ENCODE data around the gene PSMB5. TPM values are rescaled to one million over a fixed set of nuclear protein-coding genes. Genes with fewer than 3 reads are reported as not detected.

The PSMB5 gene
- total and polyA plus RNA-seq, 2 of the 13 experiments (the other 11 are each of a cell fraction or from before 2014, with no cell fraction given): 705 to 871 TPM

- TF ChIP-seq ZNF740 (CRISPR knock-in tag; IDR thresholded peaks at IDR 0.05): 0 out of 2 replicates have a peak, but pooled peaks have one; percentile 13
- TF ChIP-seq CHD4 (IDR thresholded peaks at IDR 0.05; ENCODE audit: borderline replicate concordance, low read length): peak; percentile 82; the same call in 1 of the 2 replicates
- TF ChIP-seq ZNF33B (CRISPR knock-in tag; IDR thresholded peaks at IDR 0.05): peak; percentile 62; the same call in 1 of the 2 replicates
- TF ChIP-seq, protein P1, sequence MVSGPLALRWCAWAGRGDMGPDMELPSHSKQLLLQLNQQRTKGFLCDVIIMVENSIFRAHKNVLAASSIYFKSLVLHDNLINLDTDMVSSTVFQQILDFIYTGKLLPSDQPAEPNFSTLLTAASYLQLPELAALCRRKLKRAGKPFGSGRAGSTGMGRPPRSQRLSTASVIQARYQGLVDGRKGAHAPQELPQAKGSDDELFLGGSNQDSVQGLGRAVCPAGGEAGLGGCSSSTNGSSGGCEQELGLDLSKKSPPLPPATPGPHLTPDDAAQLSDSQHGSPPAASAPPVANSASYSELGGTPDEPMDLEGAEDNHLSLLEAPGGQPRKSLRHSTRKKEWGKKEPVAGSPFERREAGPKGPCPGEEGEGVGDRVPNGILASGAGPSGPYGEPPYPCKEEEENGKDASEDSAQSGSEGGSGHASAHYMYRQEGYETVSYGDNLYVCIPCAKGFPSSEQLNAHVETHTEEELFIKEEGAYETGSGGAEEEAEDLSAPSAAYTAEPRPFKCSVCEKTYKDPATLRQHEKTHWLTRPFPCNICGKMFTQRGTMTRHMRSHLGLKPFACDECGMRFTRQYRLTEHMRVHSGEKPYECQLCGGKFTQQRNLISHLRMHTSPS (CRISPR knock-in tag; IDR thresholded peaks at IDR 0.05; ENCODE audit: low read depth): 0 out of 2 replicates have a peak, but pooled peaks have one; percentile 10
- TF ChIP-seq WIZ (CRISPR knock-in tag; IDR thresholded peaks at IDR 0.05): 0 out of 2 replicates have a peak, but pooled peaks have one; percentile 5
- peak; percentile 15; the same call in 1 of the 2 replicates for TF ChIP-seq ZNF792 (CRISPR knock-in tag; IDR thresholded peaks at IDR 0.05)
- TF ChIP-seq, protein P2, sequence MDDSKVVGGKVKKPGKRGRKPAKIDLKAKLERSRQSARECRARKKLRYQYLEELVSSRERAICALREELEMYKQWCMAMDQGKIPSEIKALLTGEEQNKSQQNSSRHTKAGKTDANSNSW (CRISPR knock-in tag; IDR thresholded peaks at IDR 0.05; ENCODE audit: borderline replicate concordance): 0 out of 2 replicates have a peak, but pooled peaks have one; percentile 17
- TF ChIP-seq KLF12 (CRISPR knock-in tag; IDR thresholded peaks at IDR 0.05; ENCODE audit: borderline replicate concordance): no peak
- TF ChIP-seq ZNF282 (IDR thresholded peaks at IDR 0.05; ENCODE audit: partially characterized antibody): no peak
- TF ChIP-seq ZNF232 (CRISPR knock-in tag; IDR thresholded peaks at IDR 0.05; ENCODE audit: borderline replicate concordance): 0 out of 2 replicates have a peak, but pooled peaks have one; percentile 5
- peak; percentile 10; the same call in 1 of the 2 replicates for TF ChIP-seq ZNF614 (CRISPR knock-in tag; IDR thresholded peaks at IDR 0.05; ENCODE audit: borderline replicate concordance)
- peak; percentile 94 for TF ChIP-seq EHMT2 (IDR thresholded peaks at IDR 0.05; ENCODE audit: borderline replicate concordance, low read depth, low read length)
- TF ChIP-seq YY1 (IDR thresholded peaks at IDR 0.05; ENCODE audit: insufficient read depth, insufficient replicate concordance, low read depth, low read length): no peak
- 0 out of 2 replicates have a peak, but pooled peaks have one; percentile 2 for TF ChIP-seq ZNF335 (CRISPR knock-in tag; IDR thresholded peaks at IDR 0.05)
- TF ChIP-seq, protein P3, sequence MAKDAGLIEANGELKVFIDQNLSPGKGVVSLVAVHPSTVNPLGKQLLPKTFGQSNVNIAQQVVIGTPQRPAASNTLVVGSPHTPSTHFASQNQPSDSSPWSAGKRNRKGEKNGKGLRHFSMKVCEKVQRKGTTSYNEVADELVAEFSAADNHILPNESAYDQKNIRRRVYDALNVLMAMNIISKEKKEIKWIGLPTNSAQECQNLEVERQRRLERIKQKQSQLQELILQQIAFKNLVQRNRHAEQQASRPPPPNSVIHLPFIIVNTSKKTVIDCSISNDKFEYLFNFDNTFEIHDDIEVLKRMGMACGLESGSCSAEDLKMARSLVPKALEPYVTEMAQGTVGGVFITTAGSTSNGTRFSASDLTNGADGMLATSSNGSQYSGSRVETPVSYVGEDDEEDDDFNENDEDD (CRISPR knock-in tag; IDR thresholded peaks at IDR 0.05; ENCODE audit: borderline replicate concordance): 0 out of 2 replicates have a peak, but pooled peaks have one; percentile 11
- TF ChIP-seq SMAD9 (CRISPR knock-in tag; IDR thresholded peaks at IDR 0.05): peak; percentile 80; the same call in 1 of the 2 replicates
- TF ChIP-seq ZNF337 (CRISPR knock-in tag; IDR thresholded peaks at IDR 0.05; ENCODE audit: borderline replicate concordance, low read depth): peak; percentile 18; the same call in 1 of the 2 replicates
- TF ChIP-seq, protein P4, sequence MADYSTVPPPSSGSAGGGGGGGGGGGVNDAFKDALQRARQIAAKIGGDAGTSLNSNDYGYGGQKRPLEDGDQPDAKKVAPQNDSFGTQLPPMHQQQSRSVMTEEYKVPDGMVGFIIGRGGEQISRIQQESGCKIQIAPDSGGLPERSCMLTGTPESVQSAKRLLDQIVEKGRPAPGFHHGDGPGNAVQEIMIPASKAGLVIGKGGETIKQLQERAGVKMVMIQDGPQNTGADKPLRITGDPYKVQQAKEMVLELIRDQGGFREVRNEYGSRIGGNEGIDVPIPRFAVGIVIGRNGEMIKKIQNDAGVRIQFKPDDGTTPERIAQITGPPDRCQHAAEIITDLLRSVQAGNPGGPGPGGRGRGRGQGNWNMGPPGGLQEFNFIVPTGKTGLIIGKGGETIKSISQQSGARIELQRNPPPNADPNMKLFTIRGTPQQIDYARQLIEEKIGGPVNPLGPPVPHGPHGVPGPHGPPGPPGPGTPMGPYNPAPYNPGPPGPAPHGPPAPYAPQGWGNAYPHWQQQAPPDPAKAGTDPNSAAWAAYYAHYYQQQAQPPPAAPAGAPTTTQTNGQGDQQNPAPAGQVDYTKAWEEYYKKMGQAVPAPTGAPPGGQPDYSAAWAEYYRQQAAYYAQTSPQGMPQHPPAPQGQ (CRISPR knock-in tag; IDR thresholded peaks at IDR 0.05; ENCODE audit: borderline replicate concordance): peak; percentile 88; the same call in 1 of the 2 replicates
- 0 out of 2 replicates have a peak, but pooled peaks have one; percentile 1 for TF ChIP-seq POGZ (CRISPR knock-in tag; IDR thresholded peaks at IDR 0.05)
Observed at GRCh38 chr14:23035303-23036144, 824 bp upstream of the PSMB5 start (continued).
